NCI-H2227 (cell line): Measurements from ENCODE around the gene FRYL.
"Not testable (repeated sequence)": the region's sequence is repeated elsewhere in the genome, so short reads cannot be mapped to it uniquely, and the experiment has no call there.

Experiments used
- DNase-seq: peaks from one replicate; lab custom pipeline; 2025; ENCODE audit not compliant: unreplicated experiment; lab: John Stamatoyannopoulos, UW

Gene FRYL

DNA sequence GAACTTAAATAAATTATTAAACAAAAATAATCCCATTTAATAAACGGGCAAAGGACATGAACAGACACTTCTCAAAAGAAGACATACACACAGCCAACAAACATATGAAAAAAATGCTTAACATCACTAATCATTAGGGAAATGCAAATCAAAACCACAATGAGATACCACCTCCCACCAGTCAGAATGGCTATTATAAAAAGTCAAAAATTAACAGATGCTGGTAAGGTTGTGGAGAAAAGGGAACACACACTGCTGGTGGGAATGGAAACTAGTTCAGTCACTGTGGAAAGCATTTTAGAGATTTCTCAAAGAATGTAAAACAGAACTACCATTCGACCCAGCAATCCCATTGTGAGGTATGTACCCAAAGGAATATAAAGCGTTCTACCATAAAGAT lies 328.4 kb downstream of the FRYL start:
- not testable (repeated sequence) for DNase-seq

GRCh38 chr4:48450740-48451139 lies 329.3 kb downstream of the FRYL start:
- no peak for DNase-seq

- no peak for DNase-seq
Observed at GRCh38 chr4:48449151-48449550, 330.9 kb downstream of the FRYL start.
